HG03432 (cell line): ENCODE results near the gene MINDY4.

Experiments
- ATAC-seq: cut with Tn5 transposase; IDR thresholded peaks from one replicate; pipeline ENCODE4 v1.9.1; 2021; ENCODE audit warnings: mild to moderate bottlenecking, moderate library complexity; ENCODE audit not compliant: unreplicated experiment

The MINDY4 gene

GRCh38 chr7:30871655-30872054 is 100.4 kb downstream of the MINDY4 start:
- ATAC-seq = no peak

DNA sequence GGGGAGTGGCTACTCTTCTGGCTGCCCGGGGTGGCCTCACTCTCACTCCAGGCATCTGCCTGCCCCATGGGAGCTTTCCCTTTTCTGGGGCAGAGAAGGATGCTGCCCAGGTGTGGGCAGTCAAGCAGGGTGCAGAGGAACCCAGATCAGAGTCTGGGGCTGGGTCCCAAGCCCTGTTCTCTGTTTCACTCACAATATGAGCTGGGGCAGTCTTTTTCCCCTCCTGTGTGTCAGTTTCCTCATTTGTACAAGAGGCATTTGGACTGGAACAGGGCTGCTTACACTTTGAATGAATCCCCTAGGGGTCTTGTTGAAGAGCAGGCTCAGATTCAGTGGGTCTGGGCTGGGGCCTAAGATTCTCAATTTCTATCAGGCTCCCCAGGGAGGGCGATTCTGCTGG is 102.0 kb downstream of the MINDY4 start:
- ATAC-seq = no peak

GRCh38 chr7:30873656-30874055 is 102.4 kb downstream of the MINDY4 start:
- no peak for ATAC-seq

DNA sequence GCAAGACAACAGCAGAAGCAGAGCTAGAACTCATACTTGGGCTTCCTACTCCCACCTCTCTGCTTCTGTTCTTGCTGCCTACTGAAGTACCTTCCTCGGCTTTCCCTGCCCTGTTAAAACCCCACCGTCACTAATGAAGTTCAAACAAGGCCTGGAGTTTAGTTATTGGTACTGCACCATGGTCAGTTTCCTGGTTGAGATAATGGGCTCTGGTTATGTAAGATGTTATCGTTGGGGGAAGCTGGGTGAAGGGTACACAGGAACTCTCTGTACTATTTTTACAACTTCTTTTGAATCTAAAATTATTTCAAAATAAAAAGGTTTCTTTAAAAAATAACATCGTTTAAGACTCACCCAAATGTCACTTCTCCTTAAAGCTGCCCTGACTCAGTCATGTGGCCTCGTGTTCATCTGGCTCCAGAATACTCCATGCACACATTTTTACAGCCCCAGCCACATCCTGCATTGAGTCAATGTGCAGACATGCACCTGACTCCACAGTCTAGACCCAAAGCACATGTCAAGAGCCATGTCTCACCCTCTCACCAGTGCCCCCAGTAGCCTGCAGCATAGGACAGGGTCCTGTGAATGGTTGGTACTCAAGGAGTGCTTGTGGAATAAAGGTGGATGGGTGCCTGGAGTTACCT is 103.6 kb downstream of the MINDY4 start:
- no peak for ATAC-seq

- ATAC-seq = no peak
Observed at GRCh38 chr7:30877015-30877769, 106.0 kb downstream of the MINDY4 start.

DNA sequence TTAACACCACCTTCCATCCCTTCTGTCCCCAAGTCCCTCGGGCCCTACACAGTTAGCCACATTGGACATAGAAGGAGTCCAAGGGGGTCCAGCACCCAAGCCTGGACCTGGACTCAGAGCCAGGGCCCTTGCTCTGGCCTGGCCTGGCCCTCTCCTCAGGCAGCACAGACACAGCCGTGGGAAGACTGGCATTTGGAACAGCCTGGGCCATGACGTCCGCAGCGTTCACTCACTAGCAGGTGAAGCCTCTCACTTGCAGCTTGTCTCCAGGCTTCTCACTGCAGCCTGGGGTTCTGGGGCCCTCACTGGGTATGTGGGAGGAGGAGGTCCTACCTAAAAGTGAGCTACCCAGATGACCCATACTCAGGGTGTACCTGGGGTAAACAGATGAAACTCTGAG is 106.8 kb downstream of the MINDY4 start:
- ATAC-seq = no peak

GRCh38 chr7:30879139-30880124 is 108.2 kb downstream of the MINDY4 start:
- ATAC-seq = no peak

DNA sequence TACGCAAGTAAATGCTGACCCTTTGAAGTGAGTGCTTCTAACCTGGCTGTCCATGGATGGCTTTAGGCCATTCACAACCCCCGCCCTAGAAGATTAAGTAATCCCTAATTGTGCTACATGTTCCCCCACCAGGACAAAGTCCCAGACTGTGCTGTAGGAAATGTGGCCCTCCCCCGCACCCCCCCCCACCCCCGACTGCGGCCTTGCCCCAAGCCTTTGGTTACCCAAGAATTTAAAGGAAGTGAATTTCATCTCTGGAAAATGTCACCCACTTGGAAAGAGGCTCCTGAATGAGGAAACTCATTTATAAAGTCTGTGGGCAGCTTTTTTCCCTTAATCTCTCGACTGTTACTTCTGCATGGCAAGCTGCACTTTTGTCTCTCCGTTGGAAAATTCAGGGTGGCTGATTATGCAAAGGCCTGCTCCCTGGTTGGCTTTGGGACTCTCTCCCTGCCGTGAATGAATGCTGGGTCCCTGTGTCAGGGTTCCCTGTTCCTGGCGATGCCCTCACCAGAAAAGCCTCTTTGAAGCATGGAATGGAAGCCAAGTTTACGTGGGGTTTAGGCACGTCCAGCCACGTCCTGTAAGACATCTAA is 109.0 kb downstream of the MINDY4 start:
- no peak for ATAC-seq

- ATAC-seq = no peak
Observed at GRCh38 chr7:30880941-30881340, 109.7 kb downstream of the MINDY4 start.

DNA sequence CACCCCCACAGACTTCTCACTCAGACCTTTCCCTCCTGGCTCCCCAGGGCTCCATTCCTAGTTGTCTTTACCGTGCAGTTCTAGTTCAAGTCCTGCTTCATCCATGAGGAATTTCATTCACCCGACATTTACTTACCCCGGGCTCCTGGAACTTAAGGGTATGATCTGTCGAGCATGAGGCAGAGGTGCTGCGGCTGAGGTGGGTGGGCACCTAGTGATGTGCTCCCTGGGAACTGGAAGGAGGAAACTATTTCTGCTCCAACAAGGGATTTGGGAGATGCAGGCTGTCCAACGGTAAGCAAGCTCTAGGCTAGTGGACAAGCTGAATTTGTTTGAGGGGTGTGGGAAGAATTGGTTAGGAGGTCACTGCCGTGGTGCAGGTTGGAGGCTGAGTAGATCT is 110.2 kb downstream of the MINDY4 start:
- no peak for ATAC-seq

DNA sequence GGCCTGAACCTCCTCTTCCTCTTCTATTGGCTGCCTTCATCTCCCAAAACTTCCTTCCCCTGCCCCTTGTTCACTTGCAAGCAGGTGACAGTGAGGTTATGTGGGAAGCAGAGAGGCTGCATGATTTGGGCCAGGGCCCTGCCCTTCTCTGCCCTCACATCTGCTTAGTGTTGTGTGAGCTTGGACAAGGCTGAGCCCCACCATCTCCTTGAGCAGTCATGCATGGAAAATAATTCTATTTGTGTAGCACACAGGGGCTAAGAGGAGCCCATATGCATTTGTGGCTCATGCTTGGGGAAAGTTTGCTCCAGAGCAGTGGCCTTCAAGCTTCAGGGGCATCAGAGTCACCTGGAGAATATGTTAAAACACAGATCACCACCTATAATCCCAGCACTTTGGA is 113.7 kb downstream of the MINDY4 start:
- ATAC-seq = no peak

- no peak for ATAC-seq
Observed at GRCh38 chr7:30886608-30887011, 115.4 kb downstream of the MINDY4 start.

DNA sequence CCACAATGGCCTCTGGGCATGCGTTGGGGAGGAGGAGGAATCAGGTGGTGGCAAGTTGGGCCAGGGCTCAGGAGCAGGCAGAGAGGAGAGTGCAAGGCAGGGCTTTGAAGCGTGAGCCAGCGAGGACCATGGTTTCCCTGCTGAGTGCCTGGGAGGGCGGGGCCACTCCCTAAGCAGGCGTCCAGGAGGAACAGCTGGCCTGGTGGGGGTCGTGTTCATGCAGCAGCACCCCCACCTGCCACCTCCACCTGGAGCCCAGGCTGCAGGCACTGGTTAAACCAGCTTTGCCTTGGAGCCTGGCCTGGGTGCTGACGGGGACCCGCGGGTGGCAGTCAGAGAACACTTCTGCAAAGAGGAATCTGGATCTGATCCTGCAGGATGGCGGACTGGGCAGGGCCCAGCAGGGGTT is 116.3 kb downstream of the MINDY4 start:
- ATAC-seq = no peak

DNA sequence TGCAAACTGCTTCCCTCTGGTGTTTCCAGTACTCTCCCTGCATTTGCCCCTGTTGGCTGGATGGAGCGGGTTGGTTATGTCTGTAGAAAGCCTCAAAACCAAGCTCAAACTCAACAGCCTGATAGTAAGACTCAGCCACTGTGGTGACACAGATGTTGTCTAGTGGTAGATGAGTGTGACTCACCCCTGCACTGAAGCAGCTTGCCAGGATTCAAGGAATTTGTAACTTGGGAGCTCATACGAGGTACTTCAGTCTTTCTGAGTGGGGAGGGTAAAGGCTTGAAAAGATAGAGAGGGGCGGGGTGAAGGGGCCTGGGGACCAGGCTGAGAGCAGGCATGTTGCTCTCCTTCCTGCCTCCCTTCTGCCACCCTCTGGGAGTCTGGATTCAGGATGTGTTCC is 117.5 kb downstream of the MINDY4 start:
- no peak for ATAC-seq

DNA sequence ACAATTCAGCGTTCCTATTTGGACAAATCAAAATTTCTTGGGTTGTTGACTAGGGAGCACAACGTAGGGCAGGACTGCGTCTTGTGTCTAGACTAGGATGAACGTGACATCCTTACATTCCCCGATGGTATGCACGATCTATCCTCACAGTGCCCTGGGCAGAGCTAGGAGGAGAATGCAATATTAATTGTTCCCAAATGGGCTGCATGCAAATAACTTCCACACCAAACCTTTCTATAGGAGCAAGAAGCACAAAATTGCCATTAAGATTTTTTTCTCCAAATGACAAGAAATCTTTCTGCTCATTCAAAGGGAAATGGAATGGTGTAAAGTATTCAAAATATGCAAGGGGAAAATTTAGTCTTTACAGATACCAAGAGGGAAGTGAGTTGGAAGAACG is 119.0 kb downstream of the MINDY4 start:
- no peak for ATAC-seq

DNA sequence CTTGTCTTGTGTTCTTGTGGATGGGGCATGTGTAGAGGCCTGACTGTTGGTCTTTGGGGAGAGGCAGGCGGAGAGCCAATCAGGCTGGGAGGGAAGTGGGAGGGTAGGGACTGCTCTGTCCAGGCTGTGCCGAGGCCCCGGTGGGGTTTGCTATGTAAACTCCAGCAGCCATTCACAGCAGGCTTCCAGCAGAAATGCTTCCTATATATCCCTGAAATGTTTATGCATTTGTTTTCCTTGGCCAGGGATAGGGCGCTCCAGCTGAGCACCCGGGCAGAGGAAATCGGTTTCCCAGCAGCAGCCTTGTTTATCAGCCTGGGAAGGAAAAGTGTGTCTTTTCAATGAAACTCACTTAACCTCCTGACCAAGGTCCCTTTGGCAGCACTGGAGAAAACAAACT is 122.1 kb downstream of the MINDY4 start:
- no peak for ATAC-seq

GRCh38 chr7:30894009-30894408 is 122.8 kb downstream of the MINDY4 start:
- ATAC-seq = no peak

DNA sequence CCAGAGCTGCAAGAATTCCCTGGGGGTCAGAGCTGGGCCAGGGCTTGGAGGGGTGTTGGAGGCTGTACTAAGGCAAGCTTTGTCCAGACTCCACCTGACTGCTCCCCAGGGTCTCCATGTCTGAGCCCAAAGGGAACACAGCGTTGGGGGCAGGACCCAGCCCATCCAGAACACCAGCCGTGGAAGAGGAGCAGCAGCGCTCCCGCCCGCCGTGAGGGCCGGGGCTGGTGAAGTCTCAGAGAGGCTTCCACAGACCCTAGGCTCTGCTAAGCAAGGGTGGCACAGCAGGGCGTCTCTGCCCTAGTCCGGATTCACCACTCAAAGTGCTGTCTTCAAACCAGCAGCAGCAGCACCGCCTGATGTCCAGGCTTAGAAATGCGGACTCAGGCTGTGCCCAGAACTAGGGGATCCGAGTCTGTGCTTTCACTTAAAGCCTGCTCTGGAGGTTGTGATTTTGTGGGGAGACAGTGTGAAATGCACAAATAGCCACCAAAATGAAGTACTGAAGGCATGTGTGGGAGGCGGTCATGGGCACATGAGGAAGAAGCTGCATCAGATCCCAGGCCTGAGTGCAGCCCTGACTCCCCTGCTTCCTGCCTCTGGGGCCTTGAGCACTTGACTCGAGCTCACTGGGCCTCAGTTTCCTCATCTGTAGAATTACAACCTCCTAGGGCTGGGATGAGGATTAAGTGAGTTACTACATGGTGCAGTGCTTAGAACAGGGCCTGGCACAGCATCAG is 123.8 kb downstream of the MINDY4 start:
- no peak for ATAC-seq

GRCh38 chr7:30896036-30896435 is 124.8 kb downstream of the MINDY4 start:
- no peak for ATAC-seq
